Measurements from ENCODE around the gene BCL11B.

GRCh38 chr14:99183716-99184115 is 88.3 kb downstream of the BCL11B start:
- TF ChIP-seq POLR2A (IDR thresholded peaks at IDR 0.05; ENCODE audit: low read length) (no peak), GATA1 (IDR thresholded peaks at IDR 0.05; ENCODE audit: low read depth, low read length) (no peak)

All from erythroblast (primary cell).